Ascending aorta (tissue), 2 donors: ENCODE results near the gene RENBP. TPM values are rescaled to one million over a fixed set of nuclear protein-coding genes. Genes with fewer than 3 reads are reported as not detected.

Experiments
- DNase-seq, 2 donors: peaks; one replicate each; pipeline ENCODE4 v3.0.0-alpha.2; 2019; ENCODE audit warnings: low spot score in 2 of 2
- H3K27ac ChIP-seq, 2 donors: fragments of 200-600 bp; sonication (generic); one replicate each; pipeline ENCODE4 v1.5.1; 2016 to 2017; ENCODE audit warnings: mild to moderate bottlenecking in 1 of 2
- H3K27me3 ChIP-seq: fragments of 200-600 bp; sonication (generic); one replicate; pipeline ENCODE4 v1.5.1; 2017
- H3K36me3 ChIP-seq, 2 donors: fragments of 200-600 bp; sonication (generic); one replicate each; pipeline ENCODE4 v1.5.1; 2016
- H3K4me1 ChIP-seq, 2 donors: fragments of 200-600 bp; sonication (generic); one replicate each; pipeline ENCODE4 v1.5.1; 2016 to 2017; ENCODE audit warnings: mild to moderate bottlenecking in 1 of 2
- H3K4me3 ChIP-seq, 2 donors: fragments of 200-600 bp; sonication (generic); one replicate each; pipeline ENCODE4 v1.5.1; 2016 to 2017; ENCODE audit warnings: mild to moderate bottlenecking in 1 of 2
- H3K9me3 ChIP-seq, 2 donors: fragments of 200-600 bp; sonication (generic); one replicate each; pipeline ENCODE4 v1.5.1; 2016
- CTCF ChIP-seq, 3 experiments: fragments of 200-600 bp in 2 of 3; fragments of 450-650 bp in 1 of 3; sonication (generic) in 2 of 3; IDR thresholded peaks; one replicate each; pipeline ENCODE4 v1.5.1; 2016 to 2019; ENCODE audit warnings: antibody characterized with exemption in 3 of 3, mild to moderate bottlenecking in 1 of 3, moderate library complexity in 1 of 3
- intact Hi-C: fragments of 100-400 bp; cut with DNase I; formaldehyde crosslinking; loops from one replicate; pipeline ENCODE4 v1.15.1; 2023
- total RNA-seq: library from RNA; depleted of rRNA; stranded (reverse); fragments of >200 nt; gene quantifications from one replicate; pipeline ENCODE4 v1.1.0, GENCODE V29; 2016

The RENBP gene
- total RNA-seq, 1 donor from 2014 or later, result 15.5 TPM

GRCh38 chrX:153909024-153909979 lies 35.1 kb downstream of the RENBP start:
- Histone ChIP-seq H3K4me1 (no peaks in the 10 kb centered on the region), H3K36me3 (no peaks in the 10 kb centered on the region), H3K27me3 (no peaks in the 10 kb centered on the region), H3K27ac (no peak overlapping the region), H3K4me3 (no peak overlapping the region), H3K9me3 (no peaks in the 10 kb centered on the region)
- TF ChIP-seq CTCF (IDR thresholded peaks at IDR 0.05), result no peak
- no peak for DNase-seq
- intact Hi-C loops, result no loop called here

GRCh38 chrX:153908219-153908860 lies 36.1 kb downstream of the RENBP start:
- no peak for DNase-seq
- no peak for TF ChIP-seq CTCF (IDR thresholded peaks at IDR 0.05)
- H3K27me3 ChIP-seq, result no peaks in the 10 kb centered on the region

GRCh38 chrX:153907456-153907855 lies 37.0 kb downstream of the RENBP start:
- H3K9me3 ChIP-seq, result no peaks in the 10 kb centered on the region
- intact Hi-C loops, result no loop called here
- no peak overlapping the region for H3K27ac ChIP-seq
- no peaks in the 10 kb centered on the region for H3K36me3 ChIP-seq
- TF ChIP-seq CTCF (IDR thresholded peaks at IDR 0.05), result no peak
- H3K27me3 ChIP-seq, result no peaks in the 10 kb centered on the region
- H3K4me1 ChIP-seq, result no peaks in the 10 kb centered on the region
- no peak overlapping the region for H3K4me3 ChIP-seq
- no peak for DNase-seq

More at GRCh38 chrX:153908219-153908860, 36.1 kb downstream of the RENBP start:
- H3K4me1 ChIP-seq, result no peaks in the 10 kb centered on the region
- no peaks in the 10 kb centered on the region for H3K36me3 ChIP-seq
- no peaks in the 10 kb centered on the region for H3K9me3 ChIP-seq
- intact Hi-C loops, result no loop called here
- no peak overlapping the region for H3K27ac ChIP-seq
- H3K4me3 ChIP-seq, result no peak overlapping the region

- no peak for DNase-seq
- Histone ChIP-seq H3K4me3 (no peak overlapping the region), H3K4me1 (no peaks in the 10 kb centered on the region), H3K36me3 (no peaks in the 10 kb centered on the region), H3K27ac (no peak overlapping the region), H3K9me3 (no peaks in the 10 kb centered on the region), H3K27me3 (no peaks in the 10 kb centered on the region)
- TF ChIP-seq CTCF (IDR thresholded peaks at IDR 0.05), result no peak
- intact Hi-C loops, result no loop called here
Observed at GRCh38 chrX:153906126-153906917, 38.1 kb downstream of the RENBP start.

- no peak for TF ChIP-seq CTCF (IDR thresholded peaks at IDR 0.05)
- Histone ChIP-seq H3K27me3 (no peaks in the 10 kb centered on the region), H3K4me3 (no peak overlapping the region), H3K4me1 (no peaks in the 10 kb centered on the region), H3K36me3 (no peaks in the 10 kb centered on the region), H3K27ac (no peak overlapping the region), H3K9me3 (no peaks in the 10 kb centered on the region)
- no peak for DNase-seq
- intact Hi-C loops, result no loop called here
Observed at GRCh38 chrX:153905481-153906095, 38.9 kb downstream of the RENBP start.
